Measurements from ENCODE around the gene OR6Q1. TPM values are rescaled to one million over a fixed set of nuclear protein-coding genes. Genes with fewer than 3 reads are reported as not detected.
A peak's percentile ranks its signal among the peaks of the same experiment; 100 is the strongest.

Gene OR6Q1
- total and polyA plus RNA-seq, 2 of the 13 experiments (the other 11 are each of a cell fraction or from before 2014, with no cell fraction given) = not detected

- DNase-seq (ENCODE audit: low spot score) (peak; percentile 82), FAIRE-seq (no peak), ATAC-seq (peak; percentile 32)
- peaks cover 82% of the 10 kb centered on the region for H3K4me1 ChIP-seq (ENCODE audit: insufficient read depth, low read length)
- H4K20me1 ChIP-seq (ENCODE audit: insufficient read depth, low read length) = no peaks in the 10 kb centered on the region
- POLR2A ChIA-PET = no interaction called here
- no peaks in the 10 kb centered on the region for H3K27me3 ChIP-seq (ENCODE audit: control insufficient read depth in 1 of 2, insufficient read depth in 2 of 2, low read length in 2 of 2)
- intact Hi-C loops (cut with micrococcal nuclease; ENCODE audit: unreplicated experiment) = loop anchor here (10.0 kb wide), 1 partner anchor 64 kb away; no protein-coding TSS in a partner anchor
- no peaks in the 10 kb centered on the region for H3K36me3 ChIP-seq (replicated peaks in 1 of 2; ENCODE audit: control insufficient read depth in 1 of 2, insufficient read depth in 2 of 2, low read length in 2 of 2)
- H3K27ac ChIP-seq (ENCODE audit: extremely low read length, insufficient read depth, low read length) = peak overlapping the region; percentile 42
- no peaks in the 10 kb centered on the region for H3K79me2 ChIP-seq (ENCODE audit: insufficient read depth, low read length)
- H3K4me2 ChIP-seq (ENCODE audit: low read depth, low read length) = no peak overlapping the region
- H3K9me3 ChIP-seq (ENCODE audit: low read length) = no peaks in the 10 kb centered on the region
- no peak overlapping the region for H3K4me3 ChIP-seq (replicated peaks in 1 of 3; ENCODE audit: insufficient read depth in 1 of 3, low read depth in 2 of 3, low read length in 3 of 3)
- 61% methylated on average over 4 of the region's 4 CpGs for whole genome bisulfite sequencing (ENCODE audit: low lambda C conversion rate)
- 0 out of 2 replicates have a peak overlapping the region, but pooled peaks have one; percentile 7 for H3K9ac ChIP-seq (ENCODE audit: insufficient read depth, low read depth, low read length)
- BruUV-seq (replicated peaks) = no TSS peak
- in situ Hi-C loops (cut with HindIII; ENCODE audit: extremely low pct_ligation_motif_present, low pct_unique_long_range_greater_than_20kb) = no loop called here
- no peak overlapping the region for H2AFZ ChIP-seq (ENCODE audit: low read length)
- CTCF ChIA-PET (ENCODE audit: low intra/inter-chr PET ratio, low total read pairs) = no interaction called here
- TF ChIP-seq TRIM22 (IDR thresholded peaks at IDR 0.05) (no peak), MLX (CRISPR knock-in tag; IDR thresholded peaks at IDR 0.05) (no peak), MTF1 (CRISPR knock-in tag; IDR thresholded peaks at IDR 0.05) (no peak), NCOA2 (CRISPR knock-in tag; IDR thresholded peaks at IDR 0.05) (peak; percentile 30; the same call in 1 of the 2 replicates), BATF2 (CRISPR knock-in tag; IDR thresholded peaks at IDR 0.05) (no peak), TEAD3 (CRISPR knock-in tag; optimal IDR thresholded peaks at IDR 0.05; ENCODE audit: borderline replicate concordance) (peak; percentile 68), ATF2 (CRISPR knock-in tag; IDR thresholded peaks at IDR 0.05) (peak; percentile 74), GRHL1 (CRISPR knock-in tag; conservative IDR thresholded peaks at IDR 0.05) (no peak), ELF4 (CRISPR knock-in tag; IDR thresholded peaks at IDR 0.05; ENCODE audit: borderline replicate concordance) (no peak), HDAC1 (CRISPR knock-in tag; IDR thresholded peaks at IDR 0.05) (no peak), ZBTB33 (CRISPR knock-in tag; IDR thresholded peaks at IDR 0.05) (peak; percentile 95), ZNF547 (CRISPR knock-in tag; IDR thresholded peaks at IDR 0.05) (no peak), ZNF629 (CRISPR knock-in tag; conservative IDR thresholded peaks at IDR 0.05) (no peak), ARID3A (IDR thresholded peaks at IDR 0.05; ENCODE audit: low read depth, low read length) (peak; percentile 33; the same call in 1 of the 2 replicates), SOX13 (IDR thresholded peaks at IDR 0.05) (no peak), SOX13 (CRISPR knock-in tag; conservative IDR thresholded peaks at IDR 0.05 in 1 of 2, IDR thresholded peaks at IDR 0.05 in 1 of 2) (peak in 1 of 2 experiments; percentile 23; a peak in 1 of 4 replicates)
These were observed 28.2 kb downstream of the OR6Q1 start for GRCh38 chr11:58059007-58059350.
